WTC11 (cell line): Measurements from ENCODE around the gene GIMAP8. TPM values are rescaled to one million over a fixed set of nuclear protein-coding genes. Genes with fewer than 3 reads are reported as not detected.

ENCODE experiments used
- ATAC-seq: fragments of 200-7000 bp; cut with Tn5 transposase; 2 replicates; pipeline ENCODE4 v1.10.0; 2021; ENCODE audit warnings: mild to moderate bottlenecking, moderate library complexity
- CTCF ChIA-PET: fragments of 300-600 bp; sonication (Branson Sonifier 250); formaldehyde crosslinking; loops from one replicate; lab custom pipeline; 2021; ENCODE audit warnings: antibody characterized with exemption; lab: Charles Lee
- POLR2A ChIA-PET: fragments of 350-600 bp; sonication (Branson Sonifier 250); formaldehyde crosslinking; loops from one replicate; lab custom pipeline; 2021; ENCODE audit warnings: antibody characterized with exemption; lab: Charles Lee
- DNase-seq: peaks from one replicate; pipeline ENCODE4 v3.0.0; 2021; ENCODE audit warnings: low spot score
- H3K27ac Mint-ChIP-seq: 2 replicates; pipeline ENCODE4 v1.8.0; 2021; ENCODE audit warnings: mixed read lengths
- H3K27me3 Mint-ChIP-seq: 2 replicates; pipeline ENCODE4 v1.8.0; 2021; ENCODE audit warnings: low read depth, mild to moderate bottlenecking, moderate library complexity, mixed read lengths
- H3K36me3 Mint-ChIP-seq: 2 replicates; pipeline ENCODE4 v1.8.0; 2021; ENCODE audit warnings: mixed read lengths
- H3K4me1 Mint-ChIP-seq: 2 replicates; pipeline ENCODE4 v1.8.0; 2022; ENCODE audit warnings: mixed read lengths
- H3K4me3 Mint-ChIP-seq: 2 replicates; pipeline ENCODE4 v1.8.0; 2021; ENCODE audit warnings: mild to moderate bottlenecking, moderate library complexity, mixed read lengths
- H3K9me3 Mint-ChIP-seq: 2 replicates; pipeline ENCODE4 v1.8.0; 2021; ENCODE audit warnings: mixed read lengths
- CREB1 ChIP-seq: sonication (generic); formaldehyde crosslinking; IDR thresholded peaks from 2 replicates; pipeline ENCODE4 v1.8.0; 2023; ENCODE audit warnings: mild to moderate bottlenecking, missing genetic modification reagents
- EMX1 ChIP-seq: fragments of 250-450 bp; sonication (Bioruptor Pico); IDR thresholded peaks from 2 replicates; pipeline ENCODE4 v1.8.0; 2021; ENCODE audit warnings: mild to moderate bottlenecking
- HMGA2 ChIP-seq: fragments of 250-450 bp; sonication (Bioruptor Pico); IDR thresholded peaks from 2 replicates; pipeline ENCODE4 v1.4.0; 2021; ENCODE audit warnings: mild to moderate bottlenecking, moderate library complexity
- JAZF1 ChIP-seq: fragments of 250-450 bp; sonication (Bioruptor Pico); IDR thresholded peaks from 2 replicates; pipeline ENCODE4 v1.9.0; 2021; ENCODE audit warnings: moderate library complexity, mild to moderate bottlenecking, inconsistent platforms
- KAT7 ChIP-seq: sonication (generic); formaldehyde crosslinking; IDR thresholded peaks from 2 replicates; pipeline ENCODE4 v1.8.1; 2023; ENCODE audit warnings: missing genetic modification reagents, mild to moderate bottlenecking, borderline replicate concordance
- MYBL2 ChIP-seq: sonication (generic); formaldehyde crosslinking; IDR thresholded peaks from 2 replicates; pipeline ENCODE4 v1.8.1; 2023; ENCODE audit warnings: mild to moderate bottlenecking, moderate library complexity, missing genetic modification reagents
- NR2C2 ChIP-seq: sonication (generic); formaldehyde crosslinking; IDR thresholded peaks from 2 replicates; pipeline ENCODE4 v1.8.0; 2022; ENCODE audit warnings: mild to moderate bottlenecking, missing genetic modification reagents
- RORB ChIP-seq: fragments of 250-450 bp; sonication (Bioruptor Pico); IDR thresholded peaks from 2 replicates; pipeline ENCODE4 v1.9.0; 2021; ENCODE audit warnings: mild to moderate bottlenecking
- SOX15 ChIP-seq: fragments of 250-450 bp; sonication (Bioruptor Pico); IDR thresholded peaks from 2 replicates; pipeline ENCODE4 v1.9.0; 2021; ENCODE audit warnings: mild to moderate bottlenecking
- SP1 ChIP-seq: sonication (generic); formaldehyde crosslinking; conservative IDR thresholded peaks from 2 replicates; pipeline ENCODE4 v1.8.1; 2022; ENCODE audit warnings: missing genetic modification reagents
- TCF7 ChIP-seq: sonication (generic); formaldehyde crosslinking; IDR thresholded peaks from 2 replicates; pipeline ENCODE4 v1.8.0; 2022; ENCODE audit warnings: mild to moderate bottlenecking, low read depth, missing genetic modification reagents, moderate library complexity
- TEAD4 ChIP-seq: sonication (generic); formaldehyde crosslinking; IDR thresholded peaks from 2 replicates; pipeline ENCODE4 v1.8.0; 2022; ENCODE audit warnings: mild to moderate bottlenecking, missing genetic modification reagents
- ZNF121 ChIP-seq: sonication (generic); formaldehyde crosslinking; IDR thresholded peaks from 2 replicates; pipeline ENCODE4 v1.8.0; 2023; ENCODE audit warnings: missing genetic modification reagents
- ZNF219 ChIP-seq: sonication (generic); formaldehyde crosslinking; IDR thresholded peaks from 2 replicates; pipeline ENCODE4 v1.8.0; 2023; ENCODE audit warnings: missing genetic modification reagents, mild to moderate bottlenecking, borderline replicate concordance
- ZNF263 ChIP-seq: sonication (generic); formaldehyde crosslinking; IDR thresholded peaks from 2 replicates; pipeline ENCODE4 v1.8.1; 2022; ENCODE audit warnings: low read depth, mild to moderate bottlenecking, moderate library complexity, missing genetic modification reagents
- total RNA-seq: library from RNA; stranded (reverse); gene quantifications from 3 replicates; pipeline ENCODE4 v1.2.3, GENCODE V29; 2021
- TF ChIP-seq, protein P1 (sequence below): sonication (generic); formaldehyde crosslinking; IDR thresholded peaks from 2 replicates; pipeline ENCODE4 v1.8.1; 2023; ENCODE audit warnings: mild to moderate bottlenecking, missing genetic modification reagents, moderate library complexity
- TF ChIP-seq, protein P2 (sequence below): fragments of 250-450 bp; sonication (Bioruptor Pico); IDR thresholded peaks from 2 replicates; pipeline ENCODE4 v2.1.2; 2022; ENCODE audit warnings: mild to moderate bottlenecking, moderate library complexity
- TF ChIP-seq, protein P3 (sequence below): sonication (generic); formaldehyde crosslinking; IDR thresholded peaks from 2 replicates; pipeline ENCODE4 v1.8.1; 2023; ENCODE audit warnings: mild to moderate bottlenecking, missing genetic modification reagents, moderate library complexity
- TF ChIP-seq, protein P4 (sequence below): sonication (generic); formaldehyde crosslinking; IDR thresholded peaks from 2 replicates; pipeline ENCODE4 v1.8.1; 2023; ENCODE audit warnings: mild to moderate bottlenecking, moderate library complexity, missing genetic modification reagents
- TF ChIP-seq, protein P5 (sequence below): sonication (generic); formaldehyde crosslinking; IDR thresholded peaks from 2 replicates; pipeline ENCODE4 v1.8.0; 2023; ENCODE audit warnings: mild to moderate bottlenecking, missing genetic modification reagents

The GIMAP8 gene
- total RNA-seq, 1 experiment from 2014 or later, result 0.09 TPM

DNA sequence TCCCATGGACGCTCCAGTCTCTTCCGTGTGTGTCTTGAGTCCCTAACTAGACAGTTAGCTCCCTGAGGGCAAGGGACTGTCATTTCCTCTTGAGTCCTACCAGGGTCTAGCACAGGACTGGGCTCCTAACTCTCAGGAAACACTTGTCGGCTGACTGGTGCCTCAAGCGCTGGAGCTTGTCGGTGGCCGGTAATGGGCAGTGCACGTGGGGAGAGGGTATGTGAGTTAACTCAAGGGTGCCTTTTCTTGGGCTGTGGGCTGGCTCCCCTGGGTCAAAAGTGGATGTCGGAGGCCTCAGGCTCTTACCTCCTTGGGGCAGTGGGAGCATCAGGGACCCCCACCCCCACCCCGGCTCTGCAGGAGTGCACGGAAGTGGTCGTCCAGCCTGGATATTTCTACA, 38.4 kb upstream of the GIMAP8 start (continued):
- TF ChIP-seq, protein P1, sequence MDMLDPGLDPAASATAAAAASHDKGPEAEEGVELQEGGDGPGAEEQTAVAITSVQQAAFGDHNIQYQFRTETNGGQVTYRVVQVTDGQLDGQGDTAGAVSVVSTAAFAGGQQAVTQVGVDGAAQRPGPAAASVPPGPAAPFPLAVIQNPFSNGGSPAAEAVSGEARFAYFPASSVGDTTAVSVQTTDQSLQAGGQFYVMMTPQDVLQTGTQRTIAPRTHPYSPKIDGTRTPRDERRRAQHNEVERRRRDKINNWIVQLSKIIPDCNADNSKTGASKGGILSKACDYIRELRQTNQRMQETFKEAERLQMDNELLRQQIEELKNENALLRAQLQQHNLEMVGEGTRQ (CRISPR knock-in tag), result no peak
- TF ChIP-seq, protein P2, sequence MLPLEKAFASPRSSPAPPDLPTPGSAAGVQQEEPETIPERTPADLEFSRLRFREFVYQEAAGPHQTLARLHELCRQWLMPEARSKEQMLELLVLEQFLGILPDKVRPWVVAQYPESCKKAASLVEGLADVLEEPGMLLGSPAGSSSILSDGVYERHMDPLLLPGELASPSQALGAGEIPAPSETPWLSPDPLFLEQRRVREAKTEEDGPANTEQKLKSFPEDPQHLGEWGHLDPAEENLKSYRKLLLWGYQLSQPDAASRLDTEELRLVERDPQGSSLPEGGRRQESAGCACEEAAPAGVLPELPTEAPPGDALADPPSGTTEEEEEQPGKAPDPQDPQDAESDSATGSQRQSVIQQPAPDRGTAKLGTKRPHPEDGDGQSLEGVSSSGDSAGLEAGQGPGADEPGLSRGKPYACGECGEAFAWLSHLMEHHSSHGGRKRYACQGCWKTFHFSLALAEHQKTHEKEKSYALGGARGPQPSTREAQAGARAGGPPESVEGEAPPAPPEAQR, result no peak
- no peak for TF ChIP-seq TEAD4 (CRISPR knock-in tag)
- TF ChIP-seq NR2C2, result no peak
- TF ChIP-seq, protein P3, sequence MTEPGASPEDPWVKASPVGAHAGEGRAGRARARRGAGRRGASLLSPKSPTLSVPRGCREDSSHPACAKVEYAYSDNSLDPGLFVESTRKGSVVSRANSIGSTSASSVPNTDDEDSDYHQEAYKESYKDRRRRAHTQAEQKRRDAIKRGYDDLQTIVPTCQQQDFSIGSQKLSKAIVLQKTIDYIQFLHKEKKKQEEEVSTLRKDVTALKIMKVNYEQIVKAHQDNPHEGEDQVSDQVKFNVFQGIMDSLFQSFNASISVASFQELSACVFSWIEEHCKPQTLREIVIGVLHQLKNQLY, result no peak
- TF ChIP-seq CREB1 (CRISPR knock-in tag), result no peak
- TF ChIP-seq, protein P4, sequence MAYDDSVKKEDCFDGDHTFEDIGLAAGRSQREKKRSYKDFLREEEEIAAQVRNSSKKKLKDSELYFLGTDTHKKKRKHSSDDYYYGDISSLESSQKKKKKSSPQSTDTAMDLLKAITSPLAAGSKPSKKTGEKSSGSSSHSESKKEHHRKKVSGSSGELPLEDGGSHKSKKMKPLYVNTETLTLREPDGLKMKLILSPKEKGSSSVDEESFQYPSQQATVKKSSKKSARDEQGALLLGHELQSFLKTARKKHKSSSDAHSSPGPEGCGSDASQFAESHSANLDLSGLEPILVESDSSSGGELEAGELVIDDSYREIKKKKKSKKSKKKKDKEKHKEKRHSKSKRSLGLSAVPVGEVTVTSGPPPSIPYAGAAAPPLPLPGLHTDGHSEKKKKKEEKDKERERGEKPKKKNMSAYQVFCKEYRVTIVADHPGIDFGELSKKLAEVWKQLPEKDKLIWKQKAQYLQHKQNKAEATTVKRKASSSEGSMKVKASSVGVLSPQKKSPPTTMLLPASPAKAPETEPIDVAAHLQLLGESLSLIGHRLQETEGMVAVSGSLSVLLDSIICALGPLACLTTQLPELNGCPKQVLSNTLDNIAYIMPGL (CRISPR knock-in tag), result no peak
- TF ChIP-seq TCF7 (CRISPR knock-in tag), result no peak

DNA sequence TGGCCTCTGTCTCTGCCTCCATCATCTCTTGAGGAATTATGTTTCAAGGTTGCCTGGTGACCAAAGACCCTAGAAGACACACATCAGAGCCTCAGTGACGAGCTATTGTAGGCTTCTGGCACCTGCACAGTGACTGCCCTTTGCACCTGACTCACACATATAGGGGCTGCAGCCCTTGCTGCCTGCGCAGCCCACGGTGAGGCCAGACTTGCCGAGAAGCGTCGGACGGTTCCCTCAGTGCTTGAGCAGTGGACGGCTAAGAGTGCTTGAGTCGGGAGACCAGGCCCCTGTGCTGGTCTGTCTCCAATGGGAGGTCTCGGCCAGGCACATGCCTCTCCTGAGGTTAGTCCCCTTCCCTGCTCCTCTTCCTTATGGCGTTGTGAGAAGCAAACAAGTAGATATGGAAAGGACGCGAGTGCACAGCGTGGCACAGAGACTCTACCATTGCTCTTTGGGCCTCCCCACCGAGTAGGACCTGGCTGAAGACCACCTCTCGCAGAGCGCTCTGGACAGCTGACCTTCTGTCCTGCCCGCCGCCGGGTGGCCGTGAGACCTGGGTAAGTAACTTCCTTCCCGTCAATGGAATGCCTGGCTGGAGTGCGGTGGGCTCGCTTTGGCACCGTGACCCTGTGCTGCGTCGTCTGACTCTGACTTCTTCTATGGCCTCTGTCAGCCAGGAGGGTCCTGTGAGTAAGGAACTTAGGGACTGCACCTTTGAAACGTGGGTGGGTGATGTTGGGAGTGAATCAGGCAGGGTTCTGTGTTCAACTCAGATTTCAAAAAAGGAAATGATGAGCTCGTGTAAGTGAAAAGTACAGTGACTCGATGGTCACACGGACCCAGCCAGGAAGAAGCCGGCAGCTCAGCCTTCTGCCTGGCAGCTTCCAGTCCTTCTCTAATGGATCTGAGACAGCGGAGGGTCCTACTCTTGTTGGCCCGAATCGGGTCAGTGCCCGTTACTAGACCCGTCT, 37.6 kb upstream of the GIMAP8 start:
- H3K4me1 Mint-ChIP-seq, result peaks cover 8% of the 10 kb centered on the region; the same call in 1 of the 2 replicates
- H3K27me3 Mint-ChIP-seq, result no peaks in the 10 kb centered on the region; the same call in 1 of the 2 replicates
- POLR2A ChIA-PET, result interaction anchor here (1.5 to 1.6 kb wide), 3 partner anchors 10 to 83 kb away, joined by 3 to 8 read pairs (median 3); no protein-coding TSS in a partner anchor
- no peaks in the 10 kb centered on the region for H3K9me3 Mint-ChIP-seq
- CTCF ChIA-PET, result interaction anchor here (0.6 to 1.2 kb wide), 4 partner anchors 9 to 559 kb away, joined by 3 to 4 read pairs (median 3); no protein-coding TSS in a partner anchor
- ATAC-seq, result no peak
- no peak for DNase-seq
- no peak overlapping the region; the same call in 1 of the 2 replicates for H3K27ac Mint-ChIP-seq
- H3K4me3 Mint-ChIP-seq, result no peak overlapping the region
- TF ChIP-seq ZNF219 (CRISPR knock-in tag), result no peak
- no peak for TF ChIP-seq KAT7 (CRISPR knock-in tag)
- no peak for TF ChIP-seq CREB1 (CRISPR knock-in tag)
- TF ChIP-seq JAZF1 (CRISPR knock-in tag), result no peak
- no peak for TF ChIP-seq TEAD4 (CRISPR knock-in tag)
- no peak for TF ChIP-seq SP1 (CRISPR knock-in tag)
- no peak for TF ChIP-seq MYBL2 (CRISPR knock-in tag)
- no peak for TF ChIP-seq RORB
- TF ChIP-seq ZNF121 (CRISPR knock-in tag), result no peak
- no peak for TF ChIP-seq SOX15 (CRISPR knock-in tag)
- TF ChIP-seq HMGA2 (CRISPR knock-in tag), result no peak
- TF ChIP-seq ZNF263 (CRISPR knock-in tag), result no peak
- TF ChIP-seq EMX1 (CRISPR knock-in tag), result no peak
- TF ChIP-seq, protein P5, sequence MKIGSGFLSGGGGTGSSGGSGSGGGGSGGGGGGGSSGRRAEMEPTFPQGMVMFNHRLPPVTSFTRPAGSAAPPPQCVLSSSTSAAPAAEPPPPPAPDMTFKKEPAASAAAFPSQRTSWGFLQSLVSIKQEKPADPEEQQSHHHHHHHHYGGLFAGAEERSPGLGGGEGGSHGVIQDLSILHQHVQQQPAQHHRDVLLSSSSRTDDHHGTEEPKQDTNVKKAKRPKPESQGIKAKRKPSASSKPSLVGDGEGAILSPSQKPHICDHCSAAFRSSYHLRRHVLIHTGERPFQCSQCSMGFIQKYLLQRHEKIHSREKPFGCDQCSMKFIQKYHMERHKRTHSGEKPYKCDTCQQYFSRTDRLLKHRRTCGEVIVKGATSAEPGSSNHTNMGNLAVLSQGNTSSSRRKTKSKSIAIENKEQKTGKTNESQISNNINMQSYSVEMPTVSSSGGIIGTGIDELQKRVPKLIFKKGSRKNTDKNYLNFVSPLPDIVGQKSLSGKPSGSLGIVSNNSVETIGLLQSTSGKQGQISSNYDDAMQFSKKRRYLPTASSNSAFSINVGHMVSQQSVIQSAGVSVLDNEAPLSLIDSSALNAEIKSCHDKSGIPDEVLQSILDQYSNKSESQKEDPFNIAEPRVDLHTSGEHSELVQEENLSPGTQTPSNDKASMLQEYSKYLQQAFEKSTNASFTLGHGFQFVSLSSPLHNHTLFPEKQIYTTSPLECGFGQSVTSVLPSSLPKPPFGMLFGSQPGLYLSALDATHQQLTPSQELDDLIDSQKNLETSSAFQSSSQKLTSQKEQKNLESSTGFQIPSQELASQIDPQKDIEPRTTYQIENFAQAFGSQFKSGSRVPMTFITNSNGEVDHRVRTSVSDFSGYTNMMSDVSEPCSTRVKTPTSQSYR (CRISPR knock-in tag), result no peak
- TF ChIP-seq, all 79 proteins: peak for 0
- H3K36me3 Mint-ChIP-seq, result peaks cover 6% of the 10 kb centered on the region
